NCI-H2227 (cell line): ENCODE data around the gene HEATR3.

Source experiments
- DNase-seq: peaks from one replicate; lab custom pipeline; 2025; ENCODE audit not compliant: unreplicated experiment; lab: John Stamatoyannopoulos, UW

HEATR3 gene, protein sequence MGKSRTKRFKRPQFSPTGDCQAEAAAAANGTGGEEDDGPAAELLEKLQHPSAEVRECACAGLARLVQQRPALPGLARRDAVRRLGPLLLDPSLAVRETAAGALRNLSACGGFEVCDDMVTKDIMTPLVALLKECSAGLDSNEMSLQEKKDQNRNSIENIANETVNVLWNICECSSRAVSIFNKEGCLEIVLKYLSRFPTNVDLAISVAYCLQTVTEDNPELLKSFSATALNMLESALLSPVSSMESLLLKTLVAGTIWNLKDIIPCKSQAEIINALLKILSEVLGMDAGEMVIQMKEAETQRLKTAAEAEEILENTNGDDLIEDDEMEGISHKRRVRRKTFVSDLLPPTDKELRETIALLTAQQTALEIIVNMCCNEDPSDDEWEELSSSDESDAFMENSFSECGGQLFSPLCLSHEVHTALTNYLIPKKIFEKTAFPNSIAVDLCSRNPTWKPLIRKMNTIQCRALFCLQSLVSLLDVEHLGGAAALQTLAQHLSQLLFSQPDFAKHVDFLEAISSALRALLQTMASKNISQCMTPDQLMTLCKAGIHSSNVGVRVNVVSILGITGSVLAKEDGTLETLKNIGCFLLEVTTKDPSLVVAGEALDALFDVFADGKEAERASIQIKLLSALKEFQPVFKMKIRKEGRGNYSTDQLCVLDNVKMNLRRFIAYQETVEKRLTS

DNA sequence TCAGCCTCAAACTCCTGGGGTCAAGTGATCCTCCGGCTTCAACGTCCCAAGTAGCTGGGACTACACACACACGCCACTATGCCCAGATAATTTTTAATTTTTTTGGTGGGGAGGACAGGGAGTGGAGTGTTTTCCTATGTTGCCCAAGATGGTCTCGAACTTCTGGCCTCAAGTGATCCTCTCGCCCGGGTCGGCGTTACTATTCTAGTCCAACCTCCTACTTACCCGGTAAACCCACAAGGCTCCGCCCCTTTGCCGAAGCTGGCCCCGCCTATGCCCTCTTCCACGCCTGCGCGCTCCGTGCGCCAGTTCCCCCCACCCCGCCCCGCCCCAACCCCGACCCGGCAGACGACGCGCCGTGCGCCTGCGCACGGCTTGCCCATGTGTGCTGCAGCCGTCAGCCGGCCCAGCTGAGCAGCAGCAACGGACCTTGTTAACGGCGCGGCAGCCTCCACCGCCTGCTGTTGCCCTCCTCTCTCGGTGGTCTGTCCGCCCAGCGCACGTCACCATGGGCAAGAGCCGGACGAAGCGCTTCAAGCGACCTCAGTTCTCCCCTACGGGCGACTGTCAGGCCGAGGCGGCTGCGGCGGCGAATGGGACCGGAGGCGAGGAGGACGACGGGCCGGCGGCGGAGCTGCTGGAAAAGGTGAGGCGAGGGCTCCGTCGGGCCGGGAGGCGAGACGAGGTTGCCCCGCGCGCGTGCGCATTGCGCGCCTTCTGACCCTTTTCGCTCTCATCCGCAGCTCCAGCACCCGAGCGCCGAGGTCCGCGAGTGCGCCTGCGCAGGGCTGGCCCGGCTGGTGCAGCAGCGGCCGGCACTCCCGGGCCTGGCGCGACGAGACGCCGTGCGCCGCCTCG lies at the start of gene HEATR3:
Gene HEATR3 (plus strand): TSS at position 347 of the 858 bp plus-strand sequence. CDS start 162 bp downstream, at position 509.
- peak; percentile 93 for DNase-seq

DNA sequence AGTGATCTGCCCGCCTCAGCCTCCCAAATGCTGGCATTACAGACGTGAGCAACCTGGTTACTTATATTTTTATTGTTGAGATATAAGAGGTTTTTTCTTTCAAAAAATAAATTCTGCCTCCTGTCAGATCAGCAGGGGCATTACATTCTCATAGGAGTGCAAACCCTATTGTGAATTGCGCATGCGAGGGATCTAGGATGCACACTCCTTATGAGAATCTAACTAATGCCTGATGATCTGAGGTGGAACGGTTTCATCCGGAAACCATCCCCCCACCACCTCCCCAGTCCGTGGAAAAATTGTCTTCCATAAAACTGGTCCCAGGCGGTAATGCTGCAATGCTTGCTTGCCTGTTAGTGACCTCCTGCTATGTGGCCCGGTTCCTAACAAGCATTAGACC lies 48.2 kb upstream of the HEATR3 start:
- DNase-seq = no peak

DNA sequence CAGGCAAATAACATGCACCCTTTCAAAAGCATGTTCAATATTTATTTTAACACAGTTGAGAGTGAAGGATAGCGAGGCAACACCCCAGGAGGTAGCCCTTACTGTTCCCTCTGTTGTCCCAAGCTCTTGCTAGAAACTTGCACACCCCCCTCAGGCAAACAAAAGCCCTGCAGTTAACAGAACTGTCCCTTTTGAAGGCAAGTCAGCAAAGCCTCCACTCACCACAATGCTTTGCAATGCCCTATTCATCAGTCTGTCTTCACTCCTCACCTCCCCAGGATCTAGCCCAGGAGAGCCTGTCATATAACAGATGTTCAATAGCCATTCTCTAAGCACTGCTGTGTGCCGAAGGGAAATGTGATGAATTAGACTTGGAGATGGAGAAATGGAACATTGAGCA lies 44.2 kb upstream of the HEATR3 start:
- no peak for DNase-seq

DNA sequence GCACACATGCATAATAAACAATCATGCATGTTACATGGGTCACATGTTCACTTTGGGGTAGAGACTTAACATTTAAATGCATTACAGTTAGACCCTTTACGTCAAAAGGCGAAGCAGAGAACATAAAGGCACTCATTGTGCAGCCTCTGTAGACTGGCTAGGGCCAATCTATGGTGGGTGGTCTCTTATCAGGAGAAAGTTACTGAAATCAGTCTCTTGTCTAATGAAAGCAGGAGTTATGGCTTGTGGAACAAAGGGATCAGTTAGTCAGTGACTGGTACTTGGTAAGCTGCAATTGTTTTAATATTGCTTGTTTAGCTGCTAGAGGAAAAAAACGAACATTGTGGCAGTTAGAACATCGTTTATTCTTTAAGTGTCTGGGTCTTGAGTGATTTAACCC lies 42.1 kb upstream of the HEATR3 start:
- no peak for DNase-seq

DNA sequence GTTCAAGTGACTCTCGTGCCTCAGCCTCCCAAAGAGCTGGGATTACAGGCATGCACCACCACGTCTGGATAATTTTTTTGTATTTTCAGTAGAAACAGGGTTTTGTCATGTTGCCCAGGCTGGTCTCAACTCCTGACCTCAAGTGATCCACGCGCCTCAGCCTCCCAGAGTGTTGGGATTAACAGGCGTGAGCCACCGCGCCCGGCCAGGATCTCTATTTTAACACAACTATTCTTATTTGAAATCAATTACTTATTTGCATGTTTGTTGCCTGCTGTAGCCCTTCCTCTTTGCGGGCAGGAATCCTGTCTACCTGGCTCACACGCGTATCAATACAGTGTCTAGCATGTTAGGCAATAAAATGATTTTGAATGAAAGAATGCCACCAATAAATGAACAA lies 41.6 kb upstream of the HEATR3 start:
- DNase-seq = no peak

DNA sequence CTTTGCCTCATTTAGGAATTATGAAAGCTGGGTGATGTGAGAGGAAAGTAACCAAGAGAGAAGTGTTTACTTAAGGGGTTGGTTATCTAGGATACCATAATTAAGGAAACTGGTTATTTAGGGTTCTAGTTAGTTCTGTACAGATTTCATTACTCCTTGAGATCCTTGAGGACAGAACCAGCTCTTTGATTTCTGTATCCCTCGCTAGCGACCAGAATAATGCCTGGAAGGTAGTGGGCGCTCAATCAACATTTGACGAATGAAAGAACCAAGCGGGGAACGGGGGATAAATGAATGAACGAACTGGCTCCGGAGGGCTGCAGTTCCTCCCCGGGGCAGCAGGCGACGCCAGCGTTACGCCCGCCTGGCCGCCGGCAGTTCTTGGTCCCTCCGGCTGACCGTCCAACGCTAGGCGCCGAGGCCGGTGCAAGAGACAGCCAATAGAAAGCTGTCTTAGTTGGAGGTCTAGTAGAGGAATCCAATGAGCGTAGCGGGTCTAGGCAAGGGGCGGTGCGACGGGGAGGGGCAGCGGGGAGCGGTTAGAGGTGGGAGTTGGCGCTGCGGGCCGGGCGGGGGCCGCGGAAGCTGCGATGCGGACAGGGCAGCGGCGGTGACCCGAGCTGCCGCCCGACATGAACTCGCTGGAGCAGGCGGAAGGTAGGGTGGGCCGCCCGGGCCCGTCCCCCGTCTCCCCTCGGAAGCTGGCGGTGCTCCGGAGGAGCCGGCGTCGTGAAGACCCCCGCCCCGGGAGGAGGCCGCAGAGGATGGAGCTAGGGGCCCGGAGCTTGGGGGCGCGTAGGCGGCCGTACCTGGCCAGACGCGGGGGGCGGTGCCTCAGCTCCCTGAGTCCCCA lies 40.9 kb upstream of the HEATR3 start, which contains the start of gene CNEP1R1:
Gene CNEP1R1 (plus strand): TSS at position 542 of the 853 bp plus-strand sequence. CDS start 91 bp downstream, at position 633.
- peak; percentile 94 for DNase-seq

DNA sequence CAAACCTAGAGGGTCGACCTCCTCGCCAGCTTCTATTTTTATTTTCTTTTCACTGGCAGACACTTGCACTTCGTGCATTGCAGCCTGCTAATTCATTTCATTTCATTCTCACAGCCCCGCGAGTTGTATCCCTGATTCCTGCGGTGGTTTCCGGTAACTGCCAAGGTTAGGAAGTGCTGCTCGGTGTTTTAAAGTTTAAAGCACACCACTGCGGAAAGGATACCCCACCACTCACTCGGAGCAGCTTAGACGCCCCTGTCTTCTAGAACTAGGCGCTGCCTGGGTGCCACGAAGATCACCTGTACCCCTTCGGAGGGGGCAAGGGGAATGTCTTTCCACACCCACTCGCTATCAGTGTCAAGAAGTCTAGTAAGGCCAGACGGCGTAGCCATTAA lies 40.2 kb upstream of the HEATR3 start:
- peak; percentile 25 for DNase-seq

DNA sequence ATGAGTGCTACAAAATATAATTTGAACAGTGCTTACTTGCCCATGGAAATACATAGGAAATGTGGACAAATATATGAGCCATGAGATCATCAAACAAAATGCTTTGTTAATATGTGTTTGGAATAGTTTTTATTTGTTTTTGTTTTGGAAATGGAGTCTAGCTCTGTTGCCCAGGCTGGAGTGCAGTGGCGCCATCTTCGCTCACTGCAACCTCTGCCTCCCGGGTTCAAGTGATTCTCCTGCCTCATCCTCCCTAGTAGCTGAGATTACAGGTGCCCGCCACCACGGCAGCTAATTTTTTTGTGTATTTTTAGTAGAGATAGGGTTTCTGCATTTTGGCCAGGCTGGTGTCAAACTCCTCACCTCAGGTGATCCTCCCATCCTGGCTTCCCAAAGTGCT lies 37.9 kb upstream of the HEATR3 start:
- no peak for DNase-seq

DNA sequence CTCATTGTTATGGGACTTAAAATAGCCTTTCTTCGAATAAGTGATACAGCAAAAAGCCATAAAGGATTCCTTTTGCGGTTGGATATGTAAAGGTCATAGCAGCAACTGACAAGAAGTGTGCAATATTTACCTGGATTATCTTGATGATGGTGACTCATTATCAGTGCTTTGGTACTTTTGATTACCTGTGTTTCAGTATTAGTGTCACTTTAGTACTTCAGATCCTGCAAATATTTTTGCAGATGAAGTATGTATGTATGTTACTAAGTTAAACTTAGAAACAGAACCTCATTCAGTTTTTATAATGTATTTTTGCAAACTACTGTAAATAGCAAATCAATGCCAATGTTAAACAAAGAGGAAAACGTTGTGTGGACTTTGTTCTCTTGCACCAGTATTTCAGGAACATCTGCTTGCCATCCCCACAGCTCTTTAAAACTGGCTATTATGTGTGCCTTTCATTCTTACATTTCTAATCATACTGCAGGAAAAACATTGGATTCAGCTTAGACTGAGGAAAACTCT lies 30.2 kb upstream of the HEATR3 start:
- no peak for DNase-seq

DNA sequence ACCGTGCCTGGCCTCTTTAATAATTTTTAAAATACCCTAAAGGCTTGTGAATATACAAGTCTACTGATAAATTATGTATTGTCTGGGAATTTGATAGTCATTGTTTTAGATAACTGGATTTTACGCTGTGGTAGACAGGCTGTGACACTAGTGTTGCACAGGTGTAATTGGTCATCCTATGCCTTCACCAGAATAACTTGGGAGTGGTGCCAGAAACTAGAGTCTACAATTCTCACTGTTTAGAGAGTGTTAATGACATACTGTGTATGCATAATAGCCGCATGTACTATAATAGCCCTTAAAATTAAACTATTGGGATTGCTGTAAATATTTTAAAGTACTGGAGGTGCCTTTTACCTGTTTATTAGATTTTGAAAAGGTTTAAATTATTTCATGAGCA lies 29.3 kb upstream of the HEATR3 start:
- no peak for DNase-seq

DNA sequence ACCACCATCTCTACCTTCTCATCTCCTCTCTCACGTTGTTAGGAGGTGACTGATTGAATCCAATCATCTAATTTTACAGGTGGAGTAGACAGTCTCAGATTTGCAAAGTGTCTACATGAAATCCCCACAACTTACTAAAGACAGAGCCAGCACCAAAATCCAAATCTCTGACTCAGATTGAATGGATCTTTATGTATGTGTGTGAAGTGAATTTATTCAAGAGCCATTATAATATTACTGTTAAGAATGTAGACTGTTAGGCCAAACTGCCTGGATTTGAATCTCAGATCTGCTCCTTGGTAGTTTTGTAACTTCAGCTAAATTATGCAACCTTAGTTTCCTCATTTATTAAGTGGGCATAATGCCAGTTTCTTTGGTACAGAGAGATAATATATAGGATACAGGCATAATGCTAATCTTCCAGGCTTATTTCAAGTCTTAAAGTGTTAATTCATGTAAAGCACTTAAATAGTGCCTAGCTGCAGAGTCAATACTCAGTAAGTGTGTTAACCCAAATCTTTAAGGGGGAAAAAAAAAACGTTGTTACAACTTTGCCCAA lies 28.0 kb upstream of the HEATR3 start:
- DNase-seq = no peak

DNA sequence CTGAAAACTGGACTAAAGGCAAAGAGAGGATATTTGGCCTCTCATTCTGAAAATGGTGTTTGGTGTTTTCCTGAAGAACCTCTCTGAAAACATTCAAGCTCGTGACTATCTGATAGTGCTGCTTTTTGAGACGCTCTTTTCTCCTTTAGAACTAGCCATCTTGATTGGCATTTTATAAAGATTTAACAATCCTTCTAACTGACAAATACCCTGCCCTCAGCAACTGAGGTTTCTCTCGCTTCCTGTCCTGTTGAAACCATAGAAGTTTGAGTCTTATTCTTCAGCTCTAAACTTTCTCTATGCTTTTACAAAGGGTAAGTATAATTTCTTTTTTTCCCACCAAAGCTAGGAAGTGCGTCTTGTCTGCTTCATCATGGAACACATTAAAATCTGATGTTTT lies 27.5 kb upstream of the HEATR3 start:
- DNase-seq = no peak

DNA sequence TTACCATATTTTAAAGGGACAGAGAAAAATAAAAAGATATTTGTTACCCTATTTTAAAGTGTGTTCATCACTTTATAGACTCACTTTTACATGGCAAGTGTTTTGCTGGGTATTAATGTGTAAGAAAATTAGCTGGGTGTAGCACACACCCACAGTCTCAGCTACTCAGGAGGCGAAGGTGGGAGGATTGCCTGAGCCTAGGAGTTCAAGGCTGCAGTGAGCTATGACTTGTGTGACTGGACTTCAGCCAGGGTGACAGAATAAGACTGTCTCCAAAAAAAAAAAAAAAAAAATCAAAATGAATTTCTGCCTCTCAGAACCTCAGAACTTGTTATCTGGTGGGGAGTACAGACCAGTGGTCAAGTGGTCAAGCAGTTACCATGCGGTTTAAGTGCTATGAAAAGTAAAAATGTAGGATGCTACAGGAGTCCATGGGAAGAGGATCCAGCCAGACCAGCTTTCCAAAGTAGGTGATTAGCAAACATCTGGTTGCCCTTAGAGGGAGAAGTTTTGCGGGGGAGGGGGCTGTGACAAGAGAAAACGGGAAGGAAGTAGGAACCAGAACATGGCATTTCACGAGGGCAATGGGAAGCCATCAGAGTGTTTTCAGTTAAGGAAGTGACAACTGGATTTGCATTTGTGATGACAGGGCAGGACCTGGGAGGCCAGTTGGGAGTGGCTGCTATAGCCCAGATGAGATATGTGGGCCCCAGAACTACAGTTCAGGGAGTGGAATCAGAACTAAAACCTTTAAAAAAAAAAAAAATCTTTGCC lies 26.8 kb upstream of the HEATR3 start:
- no peak for DNase-seq

DNA sequence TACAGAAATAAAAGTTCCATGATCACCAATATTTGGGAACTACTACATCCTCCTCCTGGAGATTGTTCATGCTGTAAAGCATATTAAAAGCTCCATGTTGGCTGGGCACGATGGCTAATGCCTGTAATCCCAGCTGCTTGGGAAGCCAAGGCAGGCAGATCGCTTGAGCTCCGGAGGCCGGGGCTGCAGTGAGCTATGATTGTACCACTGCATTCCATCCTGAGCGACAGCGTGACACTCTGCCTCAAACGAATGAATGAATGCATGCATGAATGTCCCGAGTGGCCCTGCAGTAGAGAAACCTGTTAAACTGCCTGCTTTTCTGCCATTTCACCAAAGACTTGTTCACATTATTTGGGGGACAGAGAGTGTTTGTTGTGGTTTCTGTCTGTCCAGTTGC lies 25.8 kb upstream of the HEATR3 start:
- DNase-seq = no peak

DNA sequence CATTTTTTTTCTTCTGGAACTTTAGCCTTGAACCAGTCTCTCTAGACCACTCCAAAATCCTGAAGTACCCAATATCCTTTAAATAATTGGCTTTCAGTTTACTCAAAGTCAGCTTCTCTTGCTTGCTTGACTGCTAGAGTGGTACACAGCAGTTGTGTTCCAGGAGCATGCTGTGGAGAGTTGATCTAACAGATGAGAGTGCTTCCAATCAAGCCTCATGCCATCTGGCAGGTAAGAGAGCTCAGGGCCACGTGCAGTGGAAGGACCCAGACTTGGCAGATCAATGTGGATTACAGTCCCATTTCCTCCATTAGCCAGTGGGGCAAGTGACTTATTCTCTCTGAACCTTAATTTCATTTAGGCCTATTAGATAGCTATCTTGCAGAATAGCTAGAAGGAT lies 25.1 kb upstream of the HEATR3 start:
- no peak for DNase-seq

DNA sequence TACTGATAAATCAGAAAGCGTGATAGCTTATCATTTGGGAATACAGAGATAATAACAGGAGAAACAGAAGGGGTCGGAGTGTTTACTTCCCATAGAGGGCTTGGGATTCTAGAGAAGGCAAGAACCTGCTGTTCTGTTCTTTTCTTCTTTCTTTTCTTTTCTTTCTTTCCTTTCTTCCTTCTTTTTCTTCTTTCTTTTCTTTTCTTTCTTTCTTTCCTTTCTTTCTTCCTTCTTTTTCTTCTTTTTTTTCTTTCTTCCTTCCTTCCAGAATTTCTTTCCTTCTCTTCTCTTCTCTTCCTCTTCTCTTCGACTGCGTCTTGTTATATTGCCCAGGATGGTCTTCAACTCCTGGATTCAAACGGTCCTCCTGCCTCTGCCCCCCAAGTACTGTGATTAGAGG lies 22.4 kb upstream of the HEATR3 start:
- no peak for DNase-seq

DNA sequence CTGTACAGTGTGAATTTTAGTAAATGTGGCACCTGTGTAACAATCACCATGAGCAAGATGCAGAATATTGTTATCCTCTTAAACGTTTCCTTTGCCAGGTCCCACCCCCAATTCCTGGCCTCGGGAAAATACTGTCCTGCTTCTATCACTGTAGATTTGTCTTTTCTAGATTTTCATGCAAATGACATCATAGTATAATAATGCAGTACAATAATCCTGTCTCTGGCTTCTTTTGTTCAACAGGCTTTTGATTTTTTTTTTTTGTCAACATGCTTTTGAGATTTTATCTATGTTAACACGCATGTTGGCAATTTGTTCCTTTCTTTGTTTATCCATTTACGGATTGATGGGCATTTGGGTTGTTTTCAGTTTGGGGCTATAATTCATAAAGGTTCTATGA lies 20.4 kb upstream of the HEATR3 start:
- DNase-seq = no peak

DNA sequence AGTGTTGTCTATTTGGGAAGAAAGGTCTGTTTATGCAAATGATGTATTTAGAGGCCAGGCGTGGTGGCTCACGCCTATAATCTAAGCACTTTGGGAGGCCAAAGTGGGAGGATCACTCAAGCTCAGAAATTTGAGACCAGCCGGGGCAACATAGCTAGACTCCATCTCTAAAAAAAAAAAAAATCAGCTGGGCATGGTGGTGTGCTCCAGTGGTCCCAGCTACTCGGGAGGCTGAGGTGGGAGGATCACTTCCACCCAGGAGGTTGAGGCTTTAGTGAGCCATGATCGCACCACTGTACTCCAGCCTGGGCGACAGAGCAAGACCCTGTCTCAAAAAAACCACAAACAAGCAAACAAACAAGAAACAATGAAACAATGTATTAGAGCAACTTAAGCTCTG lies 18.9 kb upstream of the HEATR3 start:
- DNase-seq = no peak

DNA sequence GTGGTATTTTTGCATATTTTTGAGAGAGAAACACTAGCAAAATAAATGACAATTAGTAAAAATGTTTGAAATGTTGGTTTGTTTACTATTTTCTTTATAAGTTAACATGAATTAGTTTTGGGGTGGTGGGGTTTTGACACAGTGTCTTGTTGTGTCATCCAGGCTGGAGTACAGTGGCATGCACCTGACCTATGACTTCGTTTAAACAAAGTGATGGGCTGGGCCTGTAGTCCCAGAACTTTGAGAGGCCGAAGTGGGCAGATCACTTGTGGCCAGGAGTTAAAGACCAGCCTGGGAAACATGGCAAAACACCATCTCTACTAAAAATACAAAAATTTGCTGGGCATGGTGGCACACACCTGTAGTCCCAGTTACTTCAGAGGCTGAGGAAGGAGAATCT lies 17.9 kb upstream of the HEATR3 start:
- DNase-seq = no peak
